Kidney (tissue), 14 donors: Measurements from ENCODE around the gene PLCB1. TPM values are rescaled to one million over a fixed set of nuclear protein-coding genes. Genes with fewer than 3 reads are reported as not detected.

Experiments
- DNase-seq, 5 donors: peaks; one replicate each; pipeline ENCODE4 v3.0.0-alpha.2; 2013 to 2020
- FAIRE-seq: peaks from 2 replicates; lab custom pipeline; 2012; peaks lifted over from hg19 to GRCh38; lab: Jason Lieb, UNC
- H3K27ac ChIP-seq, 2 donors: one replicate each; pipeline ENCODE4 v1.7.0; 2013; ENCODE audit warnings: low read depth in 2 of 2, low read length in 2 of 2, inconsistent platforms in 1 of 2
- H3K27me3 ChIP-seq: one replicate; pipeline ENCODE4 v1.7.1; 2013; ENCODE audit warnings: low read length, inconsistent platforms; ENCODE audit not compliant: control insufficient read depth, insufficient read depth
- H3K36me3 ChIP-seq, 3 donors: one replicate each; pipeline versions ENCODE4 v1.7.0 to v1.7.1; 2013; ENCODE audit warnings: low read length in 3 of 3, control low read depth in 1 of 3, inconsistent platforms in 1 of 3; ENCODE audit not compliant: insufficient read depth in 3 of 3, control insufficient read depth in 2 of 3
- H3K4me1 ChIP-seq, 3 donors: one replicate each; pipeline versions ENCODE4 v1.7.0 to v1.7.1; 2013; ENCODE audit warnings: low read length in 3 of 3, inconsistent platforms in 1 of 3, low read depth in 1 of 3; ENCODE audit not compliant: control insufficient read depth in 2 of 3, insufficient read depth in 2 of 3
- H3K4me3 ChIP-seq, 3 donors: one replicate each; pipeline versions ENCODE4 v1.7.0 to v1.8.1; 2013; ENCODE audit warnings: low read length in 3 of 3, control low read depth in 1 of 3, inconsistent platforms in 1 of 3
- H3K9ac ChIP-seq, 3 donors: one replicate each; pipeline versions ENCODE4 v1.7.0 to v1.7.1; 2013; ENCODE audit warnings: low read length in 3 of 3, control low read depth in 1 of 3, inconsistent platforms in 1 of 3
- H3K9me3 ChIP-seq, 3 donors: one replicate each; pipeline versions ENCODE4 v1.7.0 to v1.7.1; 2013; ENCODE audit warnings: low read length in 3 of 3, control low read depth in 1 of 3, inconsistent platforms in 1 of 3; ENCODE audit not compliant: control insufficient read depth in 2 of 3, insufficient read depth in 1 of 3
- intact Hi-C: fragments of 100-400 bp; cut with DNase I; formaldehyde crosslinking; loops from one replicate; pipeline ENCODE4 v1.11.1; 2022
- polyA plus RNA-seq: library from polyadenylated mRNA; stranded (reverse); fragments of 350-450 nt; fragmentation: Illumina TruSeq; extraction: RNeasy Lipid Tissue Mini Kit (QIAGEN cat#74804); gene quantifications from one replicate; pipeline ENCODE4 v1.2.3, GENCODE V29; 2014; ENCODE audit warnings: low read depth, low replicate concordance; ENCODE audit not compliant: insufficient read depth
- total RNA-seq: library from RNA; stranded (reverse); fragmentation: NEBNext Ultra II Directional; extraction: Animal tissue kit (Norgen Biotek cat#: 25700); gene quantifications from one replicate; pipeline ENCODE4 v1.2.1, GENCODE V29; 2021
- TF ChIP-seq, protein P1 (sequence below): IDR thresholded peaks from 3 replicates; pipeline ENCODE4 v1.5.1; 2012; ENCODE audit warnings: mild to moderate bottlenecking, moderate library complexity, borderline replicate concordance; ENCODE audit not compliant: insufficient read depth; ENCODE audit errors: extremely low read depth
- donor health status: control.
- donor health status: control.
- donor health status: control.
- donor health status: control.
- donor health status: control.
- donor health status: DM: yes; HTN: yes; CAD: no.
- donor health status: Normal renal cell carcinoma (clear cell type).

PLCB1 gene
- total and polyA plus RNA-seq, 2 donors from 2014 or later = 9.4 to 107 TPM

- Histone ChIP-seq H3K9ac (no peak overlapping the region), H3K27me3 (no peaks in the 10 kb centered on the region), H3K9me3 (no peaks in the 10 kb centered on the region), H3K4me3 (no peak overlapping the region), H3K36me3 (no peaks in the 10 kb centered on the region), H3K4me1 (no peaks in the 10 kb centered on the region), H3K27ac (no peak overlapping the region)
- no peak for FAIRE-seq
- intact Hi-C loops = no loop called here
- TF ChIP-seq, protein P1, sequence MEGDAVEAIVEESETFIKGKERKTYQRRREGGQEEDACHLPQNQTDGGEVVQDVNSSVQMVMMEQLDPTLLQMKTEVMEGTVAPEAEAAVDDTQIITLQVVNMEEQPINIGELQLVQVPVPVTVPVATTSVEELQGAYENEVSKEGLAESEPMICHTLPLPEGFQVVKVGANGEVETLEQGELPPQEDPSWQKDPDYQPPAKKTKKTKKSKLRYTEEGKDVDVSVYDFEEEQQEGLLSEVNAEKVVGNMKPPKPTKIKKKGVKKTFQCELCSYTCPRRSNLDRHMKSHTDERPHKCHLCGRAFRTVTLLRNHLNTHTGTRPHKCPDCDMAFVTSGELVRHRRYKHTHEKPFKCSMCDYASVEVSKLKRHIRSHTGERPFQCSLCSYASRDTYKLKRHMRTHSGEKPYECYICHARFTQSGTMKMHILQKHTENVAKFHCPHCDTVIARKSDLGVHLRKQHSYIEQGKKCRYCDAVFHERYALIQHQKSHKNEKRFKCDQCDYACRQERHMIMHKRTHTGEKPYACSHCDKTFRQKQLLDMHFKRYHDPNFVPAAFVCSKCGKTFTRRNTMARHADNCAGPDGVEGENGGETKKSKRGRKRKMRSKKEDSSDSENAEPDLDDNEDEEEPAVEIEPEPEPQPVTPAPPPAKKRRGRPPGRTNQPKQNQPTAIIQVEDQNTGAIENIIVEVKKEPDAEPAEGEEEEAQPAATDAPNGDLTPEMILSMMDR = no peak
- DNase-seq = no peak
Measured at GRCh38 chr20:8912096-8912495, 780.0 kb downstream of the PLCB1 start.

GRCh38 chr20:8912731-8913130 is 780.7 kb downstream of the PLCB1 start:
- intact Hi-C loops = no loop called here
- Histone ChIP-seq H3K27me3 (no peaks in the 10 kb centered on the region), H3K4me1 (no peaks in the 10 kb centered on the region), H3K36me3 (no peaks in the 10 kb centered on the region), H3K9me3 (no peaks in the 10 kb centered on the region), H3K9ac (no peak overlapping the region), H3K27ac (no peak overlapping the region), H3K4me3 (no peak overlapping the region)
- no peak for DNase-seq
- TF ChIP-seq, protein P1 = no peak
- no peak for FAIRE-seq

DNA sequence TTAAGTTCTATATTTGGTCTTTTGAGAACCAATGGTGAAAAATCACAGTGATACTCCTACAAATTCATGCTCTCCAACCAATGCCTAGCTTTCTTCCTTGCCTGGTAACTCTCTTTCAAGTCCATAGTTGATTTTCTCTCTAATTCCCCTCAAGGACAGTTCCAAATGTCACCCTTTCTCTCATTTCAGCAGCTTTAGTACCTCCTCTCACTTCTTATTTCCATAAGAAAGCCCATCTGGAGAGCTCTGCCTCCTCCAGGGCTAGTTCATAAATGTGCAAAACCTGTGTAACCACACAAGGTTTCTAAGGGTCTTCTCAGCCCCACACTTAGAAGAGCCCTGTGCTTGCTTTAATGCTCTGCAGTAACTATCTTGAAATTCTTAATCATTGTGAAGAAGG is 781.4 kb downstream of the PLCB1 start:
- FAIRE-seq (no peak), DNase-seq (no peak)
- no peaks in the 10 kb centered on the region for H3K36me3 ChIP-seq
- TF ChIP-seq, protein P1 = no peak
- no peaks in the 10 kb centered on the region for H3K9me3 ChIP-seq
- H3K4me1 ChIP-seq = no peaks in the 10 kb centered on the region
- no peak overlapping the region for H3K27ac ChIP-seq
- no peaks in the 10 kb centered on the region for H3K27me3 ChIP-seq
- H3K9ac ChIP-seq = no peak overlapping the region
- intact Hi-C loops = no loop called here
- no peak overlapping the region for H3K4me3 ChIP-seq

DNA sequence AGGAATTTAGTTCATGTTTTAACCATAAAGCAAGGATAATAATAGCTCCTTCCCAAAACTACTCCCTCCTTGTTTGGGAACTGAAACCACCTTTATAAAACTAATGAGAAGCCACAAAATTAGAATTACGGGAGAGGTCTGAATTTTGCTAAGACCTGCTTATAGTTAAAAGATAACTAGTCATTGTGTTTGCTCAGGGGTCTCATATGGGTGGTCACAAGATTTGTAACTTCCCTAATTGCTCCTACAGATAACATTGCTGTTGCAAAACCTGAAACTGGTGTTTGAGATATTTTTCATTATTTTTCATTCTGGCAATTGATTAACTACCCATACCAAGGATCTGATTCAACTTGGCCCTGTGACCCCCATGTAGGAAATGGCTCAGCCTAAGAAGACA is 782.4 kb downstream of the PLCB1 start:
- Histone ChIP-seq H3K4me3 (no peak overlapping the region), H3K9ac (no peak overlapping the region), H3K27me3 (no peaks in the 10 kb centered on the region), H3K27ac (no peak overlapping the region), H3K4me1 (no peaks in the 10 kb centered on the region), H3K36me3 (no peaks in the 10 kb centered on the region), H3K9me3 (no peaks in the 10 kb centered on the region)
- intact Hi-C loops = no loop called here
- no peak for DNase-seq
- TF ChIP-seq, protein P1 = no peak
- no peak for FAIRE-seq
